Spleen (tissue), 11 donors: ENCODE data around the gene TAS1R3. TPM values are rescaled to one million over a fixed set of nuclear protein-coding genes. Genes with fewer than 3 reads are reported as not detected.

Source experiments
- DNase-seq: peaks from one replicate; pipeline ENCODE4 v3.0.0-alpha.2; 2020
- H3K27ac ChIP-seq, 8 donors: fragments of 200-600 bp; sonication (generic) in 7 of 8; 1 replicate in 4 of 8; 2 replicates in 4 of 8; pipeline versions ENCODE4 v1.5.0 to v1.8.0; 2016 to 2021; ENCODE audit warnings: inconsistent platforms in 4 of 8, mild to moderate bottlenecking in 4 of 8, moderate library complexity in 1 of 8
- H3K27me3 ChIP-seq, 7 donors: fragments of 200-600 bp; sonication (generic) in 6 of 7; replicated peaks in 1 of 7; 1 replicate in 4 of 7; 2 replicates in 3 of 7; pipeline versions ENCODE4 v1.5.0 to v1.8.0; 2016 to 2021; ENCODE audit warnings: inconsistent platforms in 3 of 7, mild to moderate bottlenecking in 1 of 7
- H3K36me3 ChIP-seq, 6 donors: fragments of 200-600 bp; sonication (generic) in 5 of 6; 1 replicate in 4 of 6; 2 replicates in 2 of 6; pipeline versions ENCODE4 v1.5.0 to v1.8.0; 2016 to 2021; ENCODE audit warnings: inconsistent platforms in 2 of 6
- H3K4me1 ChIP-seq, 6 donors: fragments of 200-600 bp; sonication (generic) in 5 of 6; 1 replicate in 3 of 6; 2 replicates in 3 of 6; pipeline versions ENCODE4 v1.5.0 to v1.8.0; 2016 to 2021; ENCODE audit warnings: inconsistent platforms in 3 of 6
- H3K4me3 ChIP-seq, 8 donors: fragments of 200-600 bp; sonication (generic) in 7 of 8; 1 replicate in 4 of 8; 2 replicates in 4 of 8; pipeline versions ENCODE4 v1.5.0 to v1.8.0; 2016 to 2021; ENCODE audit warnings: inconsistent platforms in 4 of 8, mild to moderate bottlenecking in 4 of 8, moderate library complexity in 2 of 8
- H3K9me3 ChIP-seq, 8 donors: fragments of 200-600 bp; sonication (generic) in 7 of 8; 1 replicate in 4 of 8; 2 replicates in 4 of 8; pipeline versions ENCODE4 v1.5.0 to v1.8.0; 2016 to 2021; ENCODE audit warnings: inconsistent platforms in 4 of 8
- POLR2A ChIP-seq, 3 donors: fragments of 450-650 bp; IDR thresholded peaks; one replicate each; pipeline ENCODE4 v1.5.1; 2017; ENCODE audit warnings: antibody characterized with exemption in 3 of 3, mild to moderate bottlenecking in 1 of 3
- POLR2AphosphoS5 ChIP-seq, 3 donors: sonication (generic); formaldehyde crosslinking; IDR thresholded peaks; one replicate each; pipeline ENCODE4 v1.5.1; 2017; ENCODE audit warnings: antibody characterized with exemption in 3 of 3
- WGBS, 5 donors: extraction: QIAGEN DNeasy Blood & Tissue Kit in 3 of 5; methylation state at CpG; one replicate each; pipeline versions ENCODE4 v1.1.5 to v1.1.7; 2013 to 2018; 5-methylcytosine and 5-hydroxymethylcytosine counted together
- intact Hi-C: fragments of 100-400 bp; cut with DNase I; formaldehyde crosslinking; loops from one replicate; pipeline ENCODE4 v1.15.0; 2023; ENCODE audit warnings: low total_unique reads
- polyA plus RNA-seq, 3 donors: library from polyadenylated mRNA; stranded (reverse); fragments of 200-250 nt; gene quantifications; one replicate each; pipeline ENCODE4 v1.2.1, GENCODE V29; 2013
- total RNA-seq, 7 donors: library from RNA; depleted of rRNA in 3 of 7; stranded (reverse); fragments of >200 nt in 3 of 7; fragmentation: NEBNext Ultra II Directional in 4 of 7; extraction: Animal tissue kit (Norgen Biotek cat#: 25700) in 4 of 7; gene quantifications; one replicate each; pipeline versions ENCODE4 v1.1.0 to v1.2.1, GENCODE V29; 2016 to 2021
- TF ChIP-seq, protein P1 (sequence below), 11 experiments: fragments of 200-600 bp in 7 of 11; fragments of 450-650 bp in 4 of 11; sonication (generic) in 4 of 11; IDR thresholded peaks in 8 of 11; conservative IDR thresholded peaks in 3 of 11; 1 replicate in 7 of 11; 2 replicates in 4 of 11; pipeline versions ENCODE4 v1.4.0 to v1.8.0; 2016 to 2021; ENCODE audit warnings: antibody characterized with exemption in 11 of 11, inconsistent platforms in 4 of 11, mild to moderate bottlenecking in 1 of 11
- donor health status: healthy with polysubstance abuse.
- donor health status: DM: no; HTN: no; CAD: no; lungs with moderate emphysema.
- donor health status: DM: no; HTN: no; CAD: no.
- donor health status: Bipolar disorder and iron deficiency.
- donor health status: healthy.
- donor health status: DM: no; HTN: no; CAD: no.
- donor health status: DM: yes; HTN: yes; CAD: no.

TAS1R3 gene
- total and polyA plus RNA-seq, 10 donors, result 0.23 to 5.9 (median 2.2) TPM

DNA sequence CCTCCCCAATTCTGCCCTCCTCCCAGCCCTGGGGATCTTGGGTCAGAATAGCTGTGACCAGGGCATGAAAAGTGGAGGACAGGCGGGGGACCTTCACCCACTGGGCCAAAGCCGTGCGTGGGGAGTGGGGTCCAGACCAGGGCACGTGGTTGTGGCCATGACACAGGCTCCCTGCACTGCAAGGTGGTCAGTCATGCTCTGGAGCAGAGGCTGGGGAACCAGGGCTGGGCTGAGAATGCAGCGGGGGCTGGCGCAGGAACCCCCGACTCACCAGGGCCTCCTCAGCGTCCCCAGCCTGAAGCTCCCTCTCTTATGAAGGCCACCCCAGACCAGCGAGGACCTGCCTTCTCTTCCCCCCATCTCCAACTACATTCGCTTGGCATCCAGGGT is 15.4 kb downstream of the TAS1R3 start:
- intact Hi-C loops, result no loop called here
- no peaks in the 10 kb centered on the region for H3K9me3 ChIP-seq
- H3K27ac ChIP-seq, result no peak overlapping the region
- H3K4me1 ChIP-seq, result peaks cover 15 to 47% (median 33%) of the 10 kb centered on the region in 6 donors
- peak overlapping the region in 1 of 8 donors; percentile 91 for H3K4me3 ChIP-seq
- DNase-seq, result no peak
- H3K27me3 ChIP-seq, result peaks cover 0 to 2% (median 0%) of the 10 kb centered on the region in 7 donors
- H3K36me3 ChIP-seq, result peaks cover 0 to 10% (median 0%) of the 10 kb centered on the region in 6 donors
- TF ChIP-seq POLR2A (IDR thresholded peaks at IDR 0.05) (no peak), POLR2AphosphoS5 (IDR thresholded peaks at IDR 0.05) (no peak)
- TF ChIP-seq, protein P1, sequence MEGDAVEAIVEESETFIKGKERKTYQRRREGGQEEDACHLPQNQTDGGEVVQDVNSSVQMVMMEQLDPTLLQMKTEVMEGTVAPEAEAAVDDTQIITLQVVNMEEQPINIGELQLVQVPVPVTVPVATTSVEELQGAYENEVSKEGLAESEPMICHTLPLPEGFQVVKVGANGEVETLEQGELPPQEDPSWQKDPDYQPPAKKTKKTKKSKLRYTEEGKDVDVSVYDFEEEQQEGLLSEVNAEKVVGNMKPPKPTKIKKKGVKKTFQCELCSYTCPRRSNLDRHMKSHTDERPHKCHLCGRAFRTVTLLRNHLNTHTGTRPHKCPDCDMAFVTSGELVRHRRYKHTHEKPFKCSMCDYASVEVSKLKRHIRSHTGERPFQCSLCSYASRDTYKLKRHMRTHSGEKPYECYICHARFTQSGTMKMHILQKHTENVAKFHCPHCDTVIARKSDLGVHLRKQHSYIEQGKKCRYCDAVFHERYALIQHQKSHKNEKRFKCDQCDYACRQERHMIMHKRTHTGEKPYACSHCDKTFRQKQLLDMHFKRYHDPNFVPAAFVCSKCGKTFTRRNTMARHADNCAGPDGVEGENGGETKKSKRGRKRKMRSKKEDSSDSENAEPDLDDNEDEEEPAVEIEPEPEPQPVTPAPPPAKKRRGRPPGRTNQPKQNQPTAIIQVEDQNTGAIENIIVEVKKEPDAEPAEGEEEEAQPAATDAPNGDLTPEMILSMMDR (IDR thresholded peaks at IDR 0.05 in 8 of 11, conservative IDR thresholded peaks at IDR 0.05 in 3 of 11), result no peak
- WGBS, 5 donors, result 91 to 97% (median 96%) methylated on average over 10 of the region's 10 CpGs

GRCh38 chr1:1347026-1347595 is 16.0 kb downstream of the TAS1R3 start:
- intact Hi-C loops, result no loop called here
- Histone ChIP-seq H3K27me3 (peaks cover 0 to 9% (median 0%) of the 10 kb centered on the region in 7 donors), H3K27ac (peak overlapping the region in 5 of 8 donors; percentile 69 to 93 (median 84)), H3K36me3 (peaks cover 0 to 4% (median 0%) of the 10 kb centered on the region in 6 donors), H3K4me1 (peaks cover 19 to 54% (median 39%) of the 10 kb centered on the region in 6 donors), H3K9me3 (no peaks in the 10 kb centered on the region), H3K4me3 (peak overlapping the region in 5 of 8 donors; percentile 58 to 91 (median 68))
- DNase-seq, result no peak
- TF ChIP-seq, protein P1 (IDR thresholded peaks at IDR 0.05 in 8 of 11, conservative IDR thresholded peaks at IDR 0.05 in 3 of 11), result no peak
- TF ChIP-seq POLR2AphosphoS5 (IDR thresholded peaks at IDR 0.05) (no peak), POLR2A (IDR thresholded peaks at IDR 0.05) (no peak)
- 88 to 98% (median 91%) methylated on average over 8 to 10 of the region's 10 CpGs for WGBS, 5 donors

DNA sequence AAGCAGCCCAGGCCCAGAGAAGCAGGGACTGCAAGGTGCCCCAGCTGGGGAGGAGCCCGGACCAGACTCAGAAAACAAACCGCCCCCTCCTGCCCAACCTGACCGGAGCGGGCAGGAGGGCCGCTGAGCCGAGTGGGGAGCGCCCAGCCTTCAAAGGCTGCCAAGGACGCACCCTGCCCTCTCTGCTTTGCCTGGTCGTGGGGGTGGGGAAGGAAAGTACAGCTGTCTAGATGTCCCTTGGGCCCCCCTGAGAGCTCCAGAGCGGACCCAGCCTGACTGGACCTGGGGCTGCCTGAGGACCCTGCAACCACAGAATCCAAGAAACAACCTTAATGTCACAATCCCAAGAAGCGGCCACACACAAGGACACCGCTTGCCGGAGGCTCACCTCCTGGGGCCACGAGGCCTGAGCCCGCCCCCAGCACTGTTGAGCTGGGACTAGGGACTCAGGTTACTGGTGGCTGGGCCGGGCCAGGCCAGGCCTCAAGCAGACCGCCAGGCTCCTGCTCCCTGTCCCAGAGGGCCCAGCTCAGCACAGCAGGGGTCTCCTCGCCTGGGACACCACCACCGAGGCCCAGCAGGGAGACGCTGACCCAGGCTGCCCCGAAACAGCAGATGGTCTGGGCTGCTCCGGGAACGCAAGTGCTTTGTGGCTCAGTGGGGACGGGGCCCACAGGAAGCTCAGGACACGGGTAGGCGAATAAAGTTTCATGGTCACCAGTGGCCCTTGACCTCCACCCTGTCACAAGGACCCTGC is 16.8 kb downstream of the TAS1R3 start:
- no peak for DNase-seq
- Histone ChIP-seq H3K27ac (peak overlapping the region; percentile 2 to 93 (median 74)), H3K4me1 (peaks cover 19 to 61% (median 46%) of the 10 kb centered on the region in 6 donors), H3K36me3 (peaks cover 0 to 3% (median 0%) of the 10 kb centered on the region in 6 donors), H3K9me3 (no peaks in the 10 kb centered on the region), H3K4me3 (peak overlapping the region; percentile 58 to 91 (median 68)), H3K27me3 (peaks cover 0 to 16% (median 5%) of the 10 kb centered on the region in 7 donors)
- TF ChIP-seq POLR2AphosphoS5 (IDR thresholded peaks at IDR 0.05) (no peak), POLR2A (IDR thresholded peaks at IDR 0.05) (no peak)
- TF ChIP-seq, protein P1 (IDR thresholded peaks at IDR 0.05 in 8 of 11, conservative IDR thresholded peaks at IDR 0.05 in 3 of 11), result no peak
- 45 to 61% (median 53%) methylated on average over 14 to 26 of the region's 26 CpGs for WGBS, 5 donors
- intact Hi-C loops, result no loop called here
